PFSK-1 (cell line): ENCODE data around the gene SFMBT2.

Experiments used
- FOXP2 ChIP-seq: optimal IDR thresholded peaks from 2 replicates; pipeline ENCODE3; 2011; ENCODE audit warnings: borderline replicate concordance, control low read depth, inconsistent platforms; ENCODE audit not compliant: insufficient read depth; ENCODE audit errors: extremely low read length, extremely low read depth
- POLR2AphosphoS5 ChIP-seq: IDR thresholded peaks from 2 replicates; pipeline ENCODE4 v1.6.1; 2012; ENCODE audit warnings: low read depth, mild to moderate bottlenecking, control low read depth, low read length, moderate library complexity
- SIN3A ChIP-seq: IDR thresholded peaks from 2 replicates; pipeline ENCODE4 v1.6.1; 2012; ENCODE audit warnings: mild to moderate bottlenecking, low read length, moderate library complexity, borderline replicate concordance; ENCODE audit not compliant: insufficient read depth
- TAF1 ChIP-seq: IDR thresholded peaks from 2 replicates; pipeline ENCODE4 v1.6.1; 2012; ENCODE audit warnings: low read length, control low read depth, borderline replicate concordance; ENCODE audit not compliant: insufficient read depth
- TF ChIP-seq, protein P1 (sequence below), 2 experiments: IDR thresholded peaks; 2 replicates each; pipeline versions ENCODE4 v1.6.1 to v1.8.0; 2011 to 2012; ENCODE audit warnings: low read depth in 2 of 2, low read length in 2 of 2, control low read depth in 1 of 2, inconsistent platforms in 1 of 2, mild to moderate bottlenecking in 1 of 2, moderate library complexity in 1 of 2; ENCODE audit not compliant: insufficient read depth in 1 of 2

DNA sequence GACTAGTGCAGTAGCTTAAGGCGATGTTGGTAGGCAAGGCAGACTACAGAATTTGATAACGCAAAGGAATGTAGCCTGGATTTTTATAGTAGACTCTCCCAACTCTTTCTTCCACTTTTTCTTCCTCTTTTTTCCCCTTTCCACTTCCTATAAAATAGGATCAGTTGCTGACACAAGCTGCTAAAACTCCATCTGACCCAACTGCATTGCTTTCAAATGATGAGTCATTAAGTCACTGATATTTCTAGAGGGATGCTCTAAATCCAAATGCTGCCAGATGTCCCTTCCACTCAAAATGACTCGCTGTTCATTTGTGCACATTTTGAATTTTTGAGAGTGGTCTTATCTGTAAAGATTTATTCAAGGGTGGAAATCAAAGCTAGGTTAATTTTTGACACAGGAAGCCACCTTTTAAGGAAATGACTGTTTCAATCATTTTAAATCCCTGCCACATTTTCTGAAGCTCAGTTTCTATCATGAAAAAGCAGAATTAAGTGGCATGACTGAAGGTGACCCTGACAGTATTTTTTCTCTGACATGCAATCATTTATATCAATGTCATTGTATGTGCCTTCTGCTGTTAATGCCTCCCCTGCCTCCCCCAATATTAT is 25.8 kb upstream of the SFMBT2 start:
- TF ChIP-seq, protein P1, sequence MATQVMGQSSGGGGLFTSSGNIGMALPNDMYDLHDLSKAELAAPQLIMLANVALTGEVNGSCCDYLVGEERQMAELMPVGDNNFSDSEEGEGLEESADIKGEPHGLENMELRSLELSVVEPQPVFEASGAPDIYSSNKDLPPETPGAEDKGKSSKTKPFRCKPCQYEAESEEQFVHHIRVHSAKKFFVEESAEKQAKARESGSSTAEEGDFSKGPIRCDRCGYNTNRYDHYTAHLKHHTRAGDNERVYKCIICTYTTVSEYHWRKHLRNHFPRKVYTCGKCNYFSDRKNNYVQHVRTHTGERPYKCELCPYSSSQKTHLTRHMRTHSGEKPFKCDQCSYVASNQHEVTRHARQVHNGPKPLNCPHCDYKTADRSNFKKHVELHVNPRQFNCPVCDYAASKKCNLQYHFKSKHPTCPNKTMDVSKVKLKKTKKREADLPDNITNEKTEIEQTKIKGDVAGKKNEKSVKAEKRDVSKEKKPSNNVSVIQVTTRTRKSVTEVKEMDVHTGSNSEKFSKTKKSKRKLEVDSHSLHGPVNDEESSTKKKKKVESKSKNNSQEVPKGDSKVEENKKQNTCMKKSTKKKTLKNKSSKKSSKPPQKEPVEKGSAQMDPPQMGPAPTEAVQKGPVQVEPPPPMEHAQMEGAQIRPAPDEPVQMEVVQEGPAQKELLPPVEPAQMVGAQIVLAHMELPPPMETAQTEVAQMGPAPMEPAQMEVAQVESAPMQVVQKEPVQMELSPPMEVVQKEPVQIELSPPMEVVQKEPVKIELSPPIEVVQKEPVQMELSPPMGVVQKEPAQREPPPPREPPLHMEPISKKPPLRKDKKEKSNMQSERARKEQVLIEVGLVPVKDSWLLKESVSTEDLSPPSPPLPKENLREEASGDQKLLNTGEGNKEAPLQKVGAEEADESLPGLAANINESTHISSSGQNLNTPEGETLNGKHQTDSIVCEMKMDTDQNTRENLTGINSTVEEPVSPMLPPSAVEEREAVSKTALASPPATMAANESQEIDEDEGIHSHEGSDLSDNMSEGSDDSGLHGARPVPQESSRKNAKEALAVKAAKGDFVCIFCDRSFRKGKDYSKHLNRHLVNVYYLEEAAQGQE (IDR thresholded peaks at IDR 0.05; ENCODE audit: insufficient read depth in 1 of 2, low read depth in 2 of 2, low read length in 2 of 2) = no peak
- TF ChIP-seq TAF1 (no peak), POLR2AphosphoS5 (no peak), SIN3A (no peak), FOXP2 (no peak)
